ENCODE results near the gene ZMIZ1.
A peak's percentile ranks its signal among the peaks of the same experiment; 100 is the strongest.
"Not testable (repeated sequence)": the region's sequence is repeated elsewhere in the genome, so short reads cannot be mapped to it uniquely, and the experiment has no call there.

The ZMIZ1 gene

DNA sequence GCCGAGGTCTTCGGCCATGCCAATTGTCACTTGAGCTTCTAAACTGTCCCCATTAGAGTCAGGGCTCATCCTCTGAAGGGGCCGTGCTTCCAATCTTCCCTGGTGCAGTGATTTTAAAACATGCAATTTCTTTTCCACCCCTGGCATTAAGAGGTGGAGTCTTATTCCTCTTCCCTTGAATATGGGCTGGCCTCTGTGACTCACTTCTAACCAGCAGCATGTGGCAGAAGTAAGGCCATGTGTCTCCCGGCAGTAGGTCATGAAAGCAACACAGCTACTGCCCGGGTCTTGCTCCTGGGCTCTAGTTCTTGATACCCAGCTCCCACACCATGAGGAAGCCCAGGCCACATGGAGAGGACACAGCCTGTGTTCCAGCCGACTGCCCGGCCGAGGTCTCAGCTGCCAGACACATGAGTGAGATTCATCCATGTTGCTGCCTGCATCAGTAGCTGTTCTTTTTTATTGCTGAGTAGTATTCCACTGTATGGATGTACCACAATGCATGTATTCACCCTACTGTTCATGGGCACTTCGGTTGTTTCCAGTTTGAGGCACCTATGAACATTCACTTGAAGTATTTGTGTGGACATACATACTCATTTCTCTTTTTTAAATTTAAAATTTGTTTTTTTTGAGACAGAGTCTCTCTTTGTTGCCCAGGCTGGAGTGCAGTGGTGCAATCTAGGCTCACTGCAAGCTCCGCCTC, 264.0 kb downstream of the ZMIZ1 start:
- DNase-seq = not testable (repeated sequence)

DNA sequence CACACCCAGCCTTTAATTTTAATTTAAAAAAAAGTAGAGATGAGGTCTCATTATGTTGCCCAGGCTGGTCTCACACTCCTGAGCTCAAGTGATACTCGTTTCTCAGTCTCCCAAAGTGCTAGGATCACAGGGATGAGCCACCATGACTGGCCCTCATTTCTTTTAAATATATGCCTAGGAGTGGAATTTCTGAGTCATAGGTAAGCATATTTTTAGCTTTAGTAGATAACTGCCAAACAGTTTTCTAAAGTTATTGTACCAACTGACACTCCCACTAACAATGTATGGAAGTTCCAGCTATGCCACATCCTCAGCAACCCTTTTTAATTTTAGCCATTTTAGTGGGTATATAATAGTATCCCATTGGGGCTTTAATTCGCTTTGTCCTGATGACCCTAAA, 264.7 kb downstream of the ZMIZ1 start:
- DNase-seq = no peak

DNA sequence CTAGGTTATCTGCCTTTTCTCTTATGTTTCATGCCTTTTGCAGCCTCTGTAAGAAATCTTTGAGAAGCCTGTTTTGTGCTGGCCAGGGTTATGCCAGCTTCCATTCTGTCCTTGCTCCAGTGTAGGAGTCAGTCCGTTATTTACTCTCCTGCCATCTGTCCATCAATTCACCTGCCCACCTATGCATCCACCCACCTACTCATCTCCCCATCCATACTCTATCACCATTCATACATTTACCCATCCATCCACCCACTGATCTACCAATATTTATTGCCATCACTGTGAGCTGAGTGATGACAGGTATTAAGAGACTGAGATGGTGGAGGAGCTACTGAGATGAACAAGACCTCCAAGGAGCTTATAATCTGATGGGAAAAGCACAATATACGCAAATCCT, 265.8 kb downstream of the ZMIZ1 start:
- DNase-seq = no peak

DNA sequence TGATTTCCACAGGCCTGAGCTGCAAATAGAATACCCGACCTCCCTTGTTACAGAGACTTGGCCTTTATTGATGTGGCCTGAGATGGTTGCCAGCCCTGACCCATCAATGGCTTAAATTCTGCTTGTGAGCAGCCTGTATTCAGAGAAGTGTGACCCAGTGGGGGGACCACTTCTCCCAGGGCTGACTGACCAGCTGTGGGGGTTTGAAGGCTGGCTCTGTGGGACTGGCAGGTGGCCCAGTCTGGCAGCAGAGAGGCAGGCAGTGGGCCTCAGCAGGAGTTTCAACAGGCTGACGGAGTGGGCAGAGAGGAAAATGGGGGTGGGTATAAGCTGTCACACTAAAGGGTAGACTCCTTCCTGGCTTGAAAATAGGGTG, 266.3 kb downstream of the ZMIZ1 start:
- DNase-seq = no peak

DNA sequence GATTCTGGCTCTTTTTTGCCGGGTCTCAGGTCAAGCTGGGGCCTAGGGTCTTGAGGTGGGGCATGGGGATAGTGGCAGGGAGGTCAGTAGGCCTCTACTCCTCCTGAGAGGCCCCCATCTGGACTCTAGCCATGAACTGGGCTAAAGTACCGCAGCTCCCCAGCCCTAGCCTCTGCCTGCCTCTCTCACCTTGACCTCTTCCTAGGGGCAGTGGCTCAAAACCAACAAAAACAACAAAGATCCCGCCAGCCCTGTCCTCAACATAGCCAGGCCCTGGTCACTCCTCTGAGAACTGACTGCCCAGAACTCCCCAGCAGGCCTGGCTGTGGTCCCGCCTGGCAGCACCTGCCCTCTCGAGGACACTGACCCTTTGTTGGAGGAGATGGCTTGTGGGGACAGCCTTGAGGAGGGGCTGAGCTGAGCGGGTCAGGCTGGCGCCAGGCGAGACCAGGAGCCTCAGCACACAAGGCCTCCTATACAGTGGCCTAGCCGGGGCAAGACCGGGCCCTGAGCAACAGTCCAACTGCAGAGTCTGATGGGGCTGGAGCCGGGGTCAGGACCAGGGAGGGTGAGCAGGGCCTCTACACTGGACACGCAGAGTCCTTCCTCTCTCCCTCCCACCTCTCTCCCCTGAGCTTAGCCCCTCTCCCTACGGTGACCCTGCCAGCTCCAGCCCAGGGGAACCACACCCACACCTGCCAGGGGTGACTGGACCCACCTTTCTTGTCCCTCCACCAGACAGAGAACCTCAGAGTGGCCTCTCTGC, 266.9 kb downstream of the ZMIZ1 start:
- DNase-seq = peak; percentile 67

DNA sequence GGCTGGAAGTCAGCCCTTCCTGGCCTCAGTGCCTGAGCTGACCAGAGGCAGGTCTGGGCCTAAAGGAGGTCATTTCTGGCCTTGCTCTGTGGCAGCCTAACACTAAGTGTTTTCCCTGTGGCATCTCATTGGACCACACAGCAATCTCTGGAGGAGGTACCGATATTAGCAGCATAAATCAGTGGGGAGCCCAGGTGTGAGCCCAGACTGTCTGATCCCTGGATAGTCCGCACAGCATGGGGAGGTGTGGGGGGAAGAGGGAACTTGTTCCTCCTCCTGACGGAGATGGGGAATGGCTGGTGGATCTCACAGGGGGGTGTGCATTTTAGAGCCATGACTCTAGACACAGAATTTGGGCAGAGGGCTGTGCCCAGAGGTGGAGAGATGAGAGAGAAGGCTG, 267.5 kb downstream of the ZMIZ1 start:
- DNase-seq = no peak

DNA sequence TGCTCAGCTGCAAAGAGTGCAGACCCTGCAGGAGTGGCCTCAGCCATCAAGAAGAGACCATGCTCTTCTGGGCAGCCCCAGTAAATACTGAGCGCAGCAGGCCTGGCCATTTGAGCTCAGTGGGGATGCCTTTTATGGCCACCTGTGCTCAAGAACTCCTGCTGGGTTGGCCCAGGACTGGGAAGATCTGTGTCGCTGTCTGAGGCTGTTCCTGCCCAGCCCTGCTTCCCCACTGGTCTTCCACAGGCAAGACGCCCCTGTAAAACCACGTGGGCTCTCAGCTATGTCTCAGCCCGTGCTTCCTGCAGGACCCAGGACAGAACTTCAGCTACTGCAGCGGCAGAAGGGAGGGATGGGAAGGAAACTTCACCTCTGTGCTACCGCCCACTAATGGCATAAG, 268.0 kb downstream of the ZMIZ1 start:
- no peak for DNase-seq

DNA sequence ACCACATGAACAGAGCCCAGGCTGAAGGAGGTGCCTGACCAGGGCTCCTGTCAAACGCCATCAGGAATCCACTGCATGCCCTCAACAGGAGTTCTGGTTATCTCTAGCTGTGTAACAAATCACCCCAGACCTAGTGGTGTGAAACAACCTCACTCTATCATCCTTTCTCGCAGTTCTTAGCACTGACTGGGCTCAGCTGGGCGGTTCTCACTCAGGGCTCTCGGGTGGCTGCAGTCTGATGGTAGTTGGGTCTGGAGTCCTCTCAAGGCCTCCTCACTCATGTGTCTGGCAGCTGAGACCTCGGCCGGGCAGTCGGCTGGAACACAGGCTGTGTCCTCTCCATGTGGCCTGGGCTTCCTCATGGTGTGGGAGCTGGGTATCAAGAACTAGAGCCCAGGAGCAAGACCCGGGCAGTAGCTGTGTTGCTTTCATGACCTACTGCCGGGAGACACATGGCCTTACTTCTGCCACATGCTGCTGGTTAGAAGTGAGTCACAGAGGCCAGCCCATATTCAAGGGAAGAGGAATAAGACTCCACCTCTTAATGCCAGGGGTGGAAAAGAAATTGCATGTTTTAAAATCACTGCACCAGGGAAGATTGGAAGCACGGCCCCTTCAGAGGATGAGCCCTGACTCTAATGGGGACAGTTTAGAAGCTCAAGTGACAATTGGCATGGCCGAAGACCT, 269.2 kb downstream of the ZMIZ1 start:
- not testable (repeated sequence) for DNase-seq

DNA sequence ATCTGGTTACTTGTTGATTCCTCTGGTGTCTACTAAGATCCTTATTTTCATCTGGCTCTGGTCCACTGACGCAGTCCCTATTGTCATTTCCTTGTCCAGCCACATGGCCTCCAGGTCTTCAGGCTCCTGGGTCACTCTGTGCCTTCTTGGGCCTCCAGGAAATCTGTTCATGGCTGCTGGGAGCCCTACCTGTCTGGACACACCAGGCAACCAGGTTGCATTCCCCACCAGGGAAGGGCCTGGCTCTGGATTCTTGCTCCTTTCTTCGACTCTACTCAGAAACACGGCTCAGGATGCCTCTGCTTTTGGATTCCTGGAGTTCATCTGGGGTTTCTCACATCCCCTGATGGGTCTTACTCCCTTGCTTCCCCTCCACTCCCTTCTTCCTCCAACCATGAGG, 270.5 kb downstream of the ZMIZ1 start:
- no peak for DNase-seq

DNA sequence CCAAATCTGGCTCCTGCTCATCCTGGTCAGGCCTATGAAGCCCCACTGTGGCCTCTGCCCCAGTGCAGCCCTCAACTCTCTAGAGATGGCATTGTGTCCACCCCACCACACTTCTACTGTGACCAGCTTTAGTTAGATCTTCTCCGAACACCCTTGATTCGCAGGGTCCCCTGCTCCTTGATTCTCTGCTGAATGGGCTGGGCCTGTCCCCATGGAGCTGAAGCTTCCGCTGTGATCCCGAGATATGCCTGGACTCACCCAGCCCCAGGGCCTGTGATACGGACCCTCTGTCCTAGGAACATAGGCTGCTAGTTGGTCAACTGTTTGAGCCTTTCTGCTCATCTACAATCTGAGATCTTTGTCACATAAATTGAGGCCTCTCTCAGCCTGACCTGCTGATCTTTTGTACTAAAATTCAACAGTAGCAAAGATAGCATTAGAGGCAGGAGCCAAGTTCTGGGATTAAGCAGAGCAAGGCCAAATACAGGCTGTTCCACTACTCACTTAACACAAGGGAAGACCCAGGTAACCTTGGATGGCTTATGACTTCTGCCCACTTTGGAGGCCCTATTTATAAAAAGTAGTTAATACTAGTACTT, 272.0 kb downstream of the ZMIZ1 start:
- no peak for DNase-seq

DNA sequence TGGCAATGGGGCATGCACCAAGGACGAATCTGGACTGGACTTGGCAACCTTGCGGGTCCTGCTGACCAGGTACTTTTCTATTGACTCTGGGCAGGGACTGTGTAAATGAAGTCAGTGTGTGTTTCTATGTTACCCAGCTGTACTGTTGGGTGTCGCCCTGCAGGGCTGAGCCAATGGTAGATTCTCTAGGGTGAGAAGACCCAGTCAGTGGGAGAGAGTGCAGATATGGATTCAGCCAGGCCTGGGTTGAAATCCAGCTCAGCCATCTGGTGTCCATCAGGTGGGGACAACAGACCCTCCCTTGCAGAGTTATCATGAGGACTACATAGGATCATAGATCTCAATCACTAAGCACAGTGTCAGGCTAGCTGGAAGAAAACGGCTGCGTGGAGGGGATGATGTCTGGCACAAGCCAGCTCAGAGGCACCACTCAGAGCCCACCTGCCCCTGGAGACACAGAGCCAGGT, 273.6 kb downstream of the ZMIZ1 start:
- DNase-seq = no peak

DNA sequence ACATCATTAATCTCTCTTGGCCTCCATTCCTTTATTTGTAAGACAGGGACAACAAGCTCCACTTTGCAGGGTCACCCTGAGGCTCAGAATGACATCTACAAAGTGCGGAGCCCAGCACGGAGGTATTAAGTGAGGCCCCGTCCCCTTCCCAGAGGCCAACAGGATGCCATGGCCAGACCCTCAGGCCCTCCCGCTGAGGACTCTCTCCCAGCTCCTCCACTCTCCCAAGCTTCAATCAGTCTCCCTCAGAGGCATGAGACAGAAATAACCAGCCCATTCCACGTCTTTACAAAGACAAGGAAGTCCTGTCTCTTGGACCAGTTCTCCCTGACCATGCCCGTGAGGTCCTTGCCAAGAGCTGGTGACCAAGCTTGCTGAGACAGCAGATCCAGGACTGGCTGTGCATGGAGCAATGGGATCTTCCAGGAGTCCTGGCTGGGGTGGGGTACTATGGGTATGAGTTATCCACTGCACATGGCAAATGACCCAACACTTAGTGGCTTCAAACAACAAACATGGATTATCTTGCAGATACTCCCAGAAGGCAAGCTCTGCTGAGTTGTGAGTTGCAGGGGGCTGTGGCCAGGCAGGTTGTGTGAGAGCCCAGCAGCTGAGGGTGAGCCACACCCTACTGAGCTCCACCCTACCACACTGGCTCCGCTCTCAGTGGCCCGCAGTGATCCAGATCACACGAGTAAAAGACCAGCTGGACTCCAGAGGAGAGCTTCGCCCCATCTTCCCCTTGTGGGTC, 274.2 kb downstream of the ZMIZ1 start:
- DNase-seq = no peak

DNA sequence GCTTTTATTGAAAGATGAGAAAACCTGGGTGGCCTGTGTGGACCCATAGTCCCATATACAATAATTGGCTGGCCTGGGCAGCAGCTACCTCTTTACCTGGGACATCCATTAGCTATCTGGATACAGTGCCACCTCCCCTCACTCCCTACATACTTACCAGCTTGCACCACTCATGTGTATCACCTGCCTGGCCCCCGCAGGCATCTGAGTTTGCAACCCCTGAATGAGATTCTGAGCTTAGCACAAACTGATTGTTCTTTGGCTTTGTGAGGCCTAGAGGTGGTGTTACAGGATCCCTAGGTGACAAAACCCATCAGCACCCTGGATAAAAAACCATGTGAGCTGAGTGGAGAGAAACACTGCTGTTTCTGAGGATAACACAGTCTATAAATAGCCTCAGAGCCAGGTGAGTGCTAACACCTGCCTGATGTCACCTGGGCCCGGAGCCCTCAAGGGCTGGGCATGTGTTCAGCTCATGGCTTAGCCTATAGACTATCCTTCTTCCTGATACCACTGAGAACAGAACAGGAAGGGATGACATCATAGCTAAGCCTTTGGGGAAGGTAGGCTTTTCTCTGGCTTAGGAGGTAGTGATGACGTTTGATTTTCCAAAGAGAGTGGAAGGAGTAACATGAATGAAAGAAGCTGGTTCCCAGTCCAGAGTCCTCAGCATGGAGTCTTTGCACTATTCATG, 275.9 kb downstream of the ZMIZ1 start:
- DNase-seq = no peak

DNA sequence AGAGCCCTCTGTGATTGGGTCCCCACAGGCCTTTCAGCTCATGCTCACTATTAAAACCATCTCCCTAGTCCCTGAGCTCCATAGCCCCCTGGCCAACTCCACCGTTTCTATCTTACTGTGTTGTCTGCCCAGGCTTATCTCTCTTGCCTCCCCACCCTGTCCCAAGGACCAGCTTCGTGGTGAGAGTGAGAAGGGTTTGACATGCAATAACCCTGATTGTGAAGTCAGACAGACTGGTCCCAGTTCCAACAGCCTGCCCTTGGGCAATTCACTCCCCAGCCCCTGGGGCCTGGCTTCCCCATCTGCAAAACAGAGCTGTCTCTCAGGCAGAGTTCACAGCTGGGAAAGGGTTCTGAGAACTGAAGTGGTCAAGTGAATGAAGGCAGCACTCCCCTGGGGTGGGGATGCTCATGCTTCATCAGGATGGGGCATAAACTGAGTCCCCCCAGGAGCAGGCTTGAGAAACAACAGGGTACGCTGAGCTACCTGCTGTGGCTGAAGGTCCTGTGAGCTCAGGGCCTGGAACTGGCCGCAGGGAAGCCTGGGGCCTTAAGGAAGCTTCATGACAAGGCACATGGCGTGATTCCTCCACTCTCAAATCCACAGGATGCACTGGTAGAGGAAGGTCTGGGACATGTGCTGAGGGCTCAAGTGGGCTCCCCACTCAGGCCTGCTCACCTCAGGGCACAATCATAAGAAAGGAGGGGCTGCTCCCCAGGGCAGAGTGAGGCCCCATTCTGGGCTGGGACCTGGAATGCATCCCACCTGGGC, 276.7 kb downstream of the ZMIZ1 start:
- DNase-seq = no peak

DNA sequence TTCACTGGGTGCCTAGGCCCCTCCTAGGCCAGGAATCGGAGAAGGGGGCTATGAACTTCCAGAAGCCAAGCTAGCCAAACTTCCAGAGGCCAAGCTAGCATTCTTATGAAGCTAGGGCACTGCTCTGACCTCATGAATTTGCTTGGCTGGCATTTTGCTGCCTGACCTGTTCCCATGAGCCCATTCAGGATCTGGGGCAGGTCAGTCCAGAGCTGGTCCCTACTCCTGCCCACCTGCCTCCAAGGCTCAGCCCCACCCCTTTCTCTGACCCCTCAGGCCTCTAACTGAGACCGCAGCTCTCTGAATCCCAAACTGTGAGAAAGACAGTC, 277.2 kb downstream of the ZMIZ1 start:
- no peak for DNase-seq

DNA sequence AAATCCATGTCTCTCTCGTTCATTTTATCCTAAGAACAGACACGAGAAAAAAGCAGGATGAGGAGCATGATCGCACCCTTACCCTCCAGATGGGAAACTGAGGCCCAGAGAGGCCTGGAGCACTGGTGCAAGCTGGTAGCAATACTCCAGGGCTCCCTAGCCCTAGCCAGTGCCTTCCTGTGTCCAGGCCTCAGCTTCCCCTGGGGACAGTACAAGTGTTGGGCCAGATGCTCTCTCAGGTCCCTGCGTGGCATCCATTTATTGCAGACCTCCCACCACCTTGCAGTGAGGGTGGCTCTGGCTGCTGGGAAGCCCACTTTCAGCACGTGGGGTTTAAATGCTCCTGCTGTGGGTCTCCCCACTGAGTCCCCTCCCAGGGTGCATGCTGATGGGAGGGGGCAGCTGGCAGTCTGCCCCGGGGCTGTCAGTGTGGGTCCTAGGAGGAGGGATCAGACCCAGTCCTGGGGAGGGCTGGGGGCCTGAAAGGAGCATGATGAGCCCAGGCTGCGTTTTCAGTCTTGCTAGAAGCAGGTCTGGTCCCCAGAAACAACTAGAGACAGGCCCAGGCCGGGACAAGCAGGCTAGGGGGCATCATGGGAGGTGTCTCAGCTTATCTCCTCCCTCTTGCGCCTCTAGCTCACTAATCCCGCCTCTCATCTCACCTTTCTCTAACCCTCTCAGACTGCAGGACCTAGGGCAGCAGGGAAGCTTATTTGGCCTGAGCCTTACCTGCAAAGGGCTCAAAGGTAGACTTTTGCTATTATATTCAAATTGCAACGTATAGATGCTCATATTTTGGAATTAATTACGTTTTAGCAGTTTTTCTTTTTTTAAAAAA, 277.8 kb downstream of the ZMIZ1 start:
- DNase-seq = no peak

DNA sequence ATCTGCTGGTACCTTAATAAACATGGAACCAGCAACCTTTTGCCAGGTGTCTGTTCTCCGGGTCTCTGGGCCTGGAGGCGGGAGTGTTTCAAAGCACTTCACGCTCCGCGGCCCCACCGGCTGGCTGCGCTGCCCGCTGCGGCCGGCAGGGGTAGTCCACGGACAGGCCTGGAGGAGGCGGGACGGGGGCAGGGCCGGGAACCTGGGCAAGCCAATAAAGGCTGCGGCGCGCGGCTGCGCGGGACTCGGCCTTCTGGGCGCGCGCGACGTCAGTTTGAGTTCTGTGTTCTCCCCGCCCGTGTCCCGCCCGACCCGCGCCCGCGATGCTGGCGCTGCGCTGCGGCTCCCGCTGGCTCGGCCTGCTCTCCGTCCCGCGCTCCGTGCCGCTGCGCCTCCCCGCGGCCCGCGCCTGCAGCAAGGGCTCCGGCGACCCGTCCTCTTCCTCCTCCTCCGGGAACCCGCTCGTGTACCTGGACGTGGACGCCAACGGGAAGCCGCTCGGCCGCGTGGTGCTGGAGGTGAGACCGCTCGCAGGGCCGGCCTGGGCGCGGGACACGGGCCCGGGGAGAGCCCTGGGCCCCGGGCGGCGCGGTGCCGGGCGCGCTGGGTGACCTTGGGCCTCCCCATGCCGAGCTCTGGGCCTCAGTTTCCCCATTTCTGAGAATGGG, 278.6 kb downstream of the ZMIZ1 start, which contains the start of gene PPIF:
TSS of gene PPIF (plus strand) at position 244 of the 668 bp plus-strand sequence. CDS start at position 324, 80 bp downstream.
- peak; percentile 95 for DNase-seq

DNA sequence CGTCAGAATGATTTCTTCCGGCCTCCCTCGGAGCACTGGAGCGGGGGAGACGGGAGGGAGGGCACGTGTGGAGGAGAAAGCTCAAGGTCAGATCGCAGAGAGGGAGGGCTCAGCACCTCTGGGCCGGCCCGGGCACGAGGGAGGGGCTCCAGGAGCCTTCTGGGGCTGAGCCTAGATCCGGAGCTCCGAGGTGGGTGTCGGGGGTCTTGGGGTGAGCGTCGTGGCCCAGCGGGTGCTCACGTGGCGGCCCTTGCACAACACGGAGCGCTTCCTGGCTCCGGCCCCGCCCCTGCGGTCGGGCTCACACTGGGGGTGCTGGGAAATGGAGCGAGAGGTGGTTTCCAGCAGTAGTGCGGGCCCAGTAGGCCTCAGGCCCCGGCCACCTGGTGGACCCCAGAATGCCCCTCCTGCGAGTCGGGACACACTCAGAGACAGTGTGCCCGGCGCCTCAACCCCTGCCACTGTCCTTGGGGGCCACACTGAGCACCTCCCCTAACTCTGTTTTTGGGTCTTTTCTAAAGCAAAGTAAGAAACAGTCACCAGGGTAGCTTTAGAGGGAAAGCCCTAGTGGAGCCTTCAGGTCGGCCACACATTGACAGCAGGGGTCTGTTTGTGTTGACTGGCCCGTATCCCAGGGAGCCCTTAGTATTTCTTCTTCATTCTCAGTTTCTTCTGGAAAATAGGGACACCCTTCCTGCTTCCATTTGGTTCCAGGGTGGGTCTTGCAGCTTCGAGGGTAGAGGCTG, 279.3 kb downstream of the ZMIZ1 start:
- DNase-seq = peak; percentile 75

DNA sequence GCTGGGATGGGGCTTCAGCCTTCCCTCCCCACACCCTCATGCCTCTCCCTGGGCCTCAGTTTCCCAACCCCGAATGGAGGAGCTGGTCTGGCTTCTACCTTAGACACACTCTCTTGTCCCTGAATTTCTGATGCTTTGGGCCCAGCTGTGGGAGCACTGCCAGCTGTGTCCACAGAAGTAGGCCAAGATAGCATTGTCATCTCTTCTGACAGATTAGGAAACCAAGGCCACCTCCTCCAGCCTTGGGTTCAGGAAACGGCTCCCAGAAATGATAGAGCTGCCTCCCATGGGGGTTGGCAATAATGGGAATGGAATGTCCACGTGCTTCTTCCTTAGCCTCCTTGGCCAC, 279.8 kb downstream of the ZMIZ1 start:
- DNase-seq = no peak
